ENCODE results near the gene RPS6KA1. TPM values are rescaled to one million over a fixed set of nuclear protein-coding genes. Genes with fewer than 3 reads are reported as not detected.

RPS6KA1 gene
- total RNA-seq, 4 donors from 2014 or later, result 3.5 to 8.5 (median 6.2) TPM

GRCh38 chr1:26530895-26531598, 1.5 kb downstream of the RPS6KA1 start:
- Histone ChIP-seq H3K27me3 (peaks cover 11% of the 10 kb centered on the region), H3K4me1 (peaks cover 0 to 18% (median 0%) of the 10 kb centered on the region in 3 donors), H3K9me3 (no peaks in the 10 kb centered on the region), H3K4me3 (peak overlapping the region in 1 of 2 donors; percentile 81), H3K36me3 (no peaks in the 10 kb centered on the region), H3K27ac (no peak overlapping the region)
- no CpG with 5 or more reads among the region's 9 CpGs for WGBS, 2 donors (ENCODE audit: low coverage in 1 of 2)
- no peak for ATAC-seq
- TF ChIP-seq EP300 (IDR thresholded peaks at IDR 0.05) (no peak), POLR2A (IDR thresholded peaks at IDR 0.05) (no peak), POLR2AphosphoS5 (IDR thresholded peaks at IDR 0.05) (no peak), CTCF (IDR thresholded peaks at IDR 0.05) (no peak)

GRCh38 chr1:26531651-26532131, 2.1 kb downstream of the RPS6KA1 start:
- no peak overlapping the region for H3K4me3 ChIP-seq
- no CpG with 5 or more reads among the region's 12 CpGs for WGBS, 2 donors (ENCODE audit: low coverage in 1 of 2)

DNA sequence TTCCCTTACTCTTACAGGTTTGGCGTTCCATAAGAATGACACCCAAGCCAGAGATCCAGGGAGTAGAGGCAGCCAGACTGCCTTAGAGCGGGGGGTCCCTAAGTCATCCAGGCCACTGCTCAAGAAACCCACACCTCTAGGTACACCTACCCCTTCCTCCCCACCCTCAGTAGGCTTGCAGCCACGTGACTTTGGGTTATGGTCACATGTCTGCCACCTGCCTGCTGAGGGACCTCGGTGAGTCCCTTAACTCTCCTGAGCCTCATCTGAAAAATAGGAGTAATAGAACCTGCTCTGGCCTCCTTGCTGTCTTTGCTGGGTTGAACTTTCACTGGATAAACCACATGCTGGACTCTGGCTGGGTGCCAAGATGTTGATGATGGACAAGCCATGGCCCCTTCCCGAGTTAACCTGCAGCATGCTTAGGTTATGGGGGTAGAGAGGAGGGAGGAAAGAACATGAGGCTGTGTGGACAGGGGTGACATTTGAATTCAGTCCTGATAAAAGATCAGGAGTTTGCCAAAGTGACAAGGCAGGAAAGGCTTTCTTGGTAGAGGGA, 4.5 kb downstream of the RPS6KA1 start:
- peaks cover 0 to 25% (median 0%) of the 10 kb centered on the region in 3 donors for H3K4me1 ChIP-seq
- H3K9me3 ChIP-seq, result no peaks in the 10 kb centered on the region
- peaks cover 9% of the 10 kb centered on the region for H3K27me3 ChIP-seq
- no peak overlapping the region for H3K27ac ChIP-seq
- no peak overlapping the region for H3K4me3 ChIP-seq
- no peak for TF ChIP-seq EP300 (IDR thresholded peaks at IDR 0.05)
- no peak for TF ChIP-seq CTCF (IDR thresholded peaks at IDR 0.05)
- no peak for TF ChIP-seq POLR2AphosphoS5 (IDR thresholded peaks at IDR 0.05)
- no peak for TF ChIP-seq POLR2A (IDR thresholded peaks at IDR 0.05)
- ATAC-seq, result no peak
- WGBS, 2 donors (ENCODE audit: low coverage in 1 of 2), result 40 to 50% methylated on average over 1 of the region's 5 CpGs
- no peaks in the 10 kb centered on the region for H3K36me3 ChIP-seq

More at GRCh38 chr1:26531651-26532131, 2.1 kb downstream of the RPS6KA1 start:
- peaks cover 0 to 18% (median 0%) of the 10 kb centered on the region in 3 donors for H3K4me1 ChIP-seq
- H3K36me3 ChIP-seq, result no peaks in the 10 kb centered on the region
- H3K9me3 ChIP-seq, result no peaks in the 10 kb centered on the region
- TF ChIP-seq EP300 (IDR thresholded peaks at IDR 0.05) (no peak), POLR2AphosphoS5 (IDR thresholded peaks at IDR 0.05) (no peak), CTCF (IDR thresholded peaks at IDR 0.05) (no peak), POLR2A (IDR thresholded peaks at IDR 0.05) (no peak)
- peaks cover 9% of the 10 kb centered on the region for H3K27me3 ChIP-seq
- no peak overlapping the region for H3K27ac ChIP-seq
- ATAC-seq, result no peak

DNA sequence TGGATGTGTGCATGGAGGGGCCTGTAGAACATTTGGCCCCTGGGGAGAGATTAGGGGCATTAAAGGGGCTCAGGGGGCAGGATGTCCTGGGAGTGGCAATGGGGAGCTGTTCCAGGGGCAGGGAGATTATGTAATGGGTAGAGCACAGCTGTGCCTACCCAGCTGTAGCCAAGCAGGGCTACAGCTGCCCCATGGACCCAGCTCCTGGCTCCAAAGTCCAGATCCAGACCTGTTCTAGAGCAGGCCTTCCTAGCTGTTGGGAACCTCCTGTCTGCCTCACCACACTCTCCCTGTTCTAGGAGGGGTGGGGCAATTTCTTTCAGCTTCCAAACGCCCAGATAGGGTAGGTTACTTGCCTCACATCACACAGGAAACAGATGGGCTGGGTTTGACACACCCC, 5.6 kb downstream of the RPS6KA1 start:
- Histone ChIP-seq H3K27ac (no peak overlapping the region), H3K9me3 (no peaks in the 10 kb centered on the region), H3K36me3 (no peaks in the 10 kb centered on the region), H3K4me3 (no peak overlapping the region), H3K4me1 (peaks cover 0 to 26% (median 0%) of the 10 kb centered on the region in 3 donors), H3K27me3 (peaks cover 4% of the 10 kb centered on the region)
- ATAC-seq, result no peak
- TF ChIP-seq CTCF (IDR thresholded peaks at IDR 0.05) (no peak), EP300 (IDR thresholded peaks at IDR 0.05) (no peak), POLR2A (IDR thresholded peaks at IDR 0.05) (no peak), POLR2AphosphoS5 (IDR thresholded peaks at IDR 0.05) (no peak)
- WGBS, 2 donors (ENCODE audit: low coverage in 1 of 2), result no CpG with 5 or more reads among the region's 1 CpG

- TF ChIP-seq CTCF (IDR thresholded peaks at IDR 0.05), result no peak
- no peak for TF ChIP-seq POLR2A (IDR thresholded peaks at IDR 0.05)
- no peak for TF ChIP-seq POLR2AphosphoS5 (IDR thresholded peaks at IDR 0.05)
- no peak for TF ChIP-seq EP300 (IDR thresholded peaks at IDR 0.05)
- Histone ChIP-seq H3K4me1 (peaks cover 0 to 18% (median 0%) of the 10 kb centered on the region in 3 donors), H3K4me3 (no peak overlapping the region), H3K27me3 (no peaks in the 10 kb centered on the region), H3K27ac (no peak overlapping the region), H3K36me3 (no peaks in the 10 kb centered on the region), H3K9me3 (no peaks in the 10 kb centered on the region)
- ATAC-seq, result no peak
- 83 to 88% methylated on average over 2 to 3 of the region's 5 CpGs for WGBS, 2 donors (ENCODE audit: low coverage in 1 of 2)
Measured at GRCh38 chr1:26536081-26536480, 6.5 kb downstream of the RPS6KA1 start.
